Activated CD4-positive, alpha-beta T cell treated with anti-CD3 and anti-CD28 coated beads, Interleukin-2, amount 50 U/mL, for 24 hours (primary cell): ENCODE measurements around the gene CCDC149.

Experiments used
- DNase-seq, 2 donors: peaks; one replicate each; pipeline ENCODE4 v3.0.0-alpha.2; 2020; ENCODE audit warnings: low read depth in 1 of 2, low spot score in 1 of 2

Gene CCDC149

DNA sequence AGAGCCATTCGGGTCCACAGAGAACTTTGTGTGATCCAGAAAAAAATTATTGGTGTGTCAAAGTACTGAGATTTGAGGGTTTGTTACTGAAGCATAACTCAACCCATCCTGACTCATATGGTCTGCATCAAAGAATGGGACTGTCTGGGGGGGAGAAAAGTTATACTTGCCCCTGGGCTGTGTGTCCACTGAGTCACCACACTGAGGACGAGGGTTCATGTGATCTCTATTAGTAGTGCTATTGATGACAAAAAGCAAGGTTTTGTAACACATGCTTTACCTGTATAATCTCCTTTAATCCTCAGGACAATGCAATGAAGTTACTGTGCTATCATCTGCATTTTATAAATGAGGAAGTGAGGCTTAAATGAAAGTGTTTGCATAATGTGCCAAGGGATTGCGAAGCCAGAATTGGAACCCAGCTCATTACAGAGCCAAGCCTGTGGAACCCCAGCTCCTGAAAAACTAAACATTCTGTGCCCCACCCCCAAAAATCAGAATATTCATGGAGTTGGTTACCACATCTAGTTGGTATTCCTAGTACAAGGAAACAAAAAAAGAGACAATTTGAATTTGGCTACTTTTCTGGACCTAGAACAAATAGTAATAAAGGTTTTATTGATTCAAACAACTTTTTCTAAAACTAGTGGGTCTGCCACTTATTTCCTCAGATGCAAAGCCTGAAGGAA is 31.2 kb downstream of the CCDC149 start:
- no peak for DNase-seq

DNA sequence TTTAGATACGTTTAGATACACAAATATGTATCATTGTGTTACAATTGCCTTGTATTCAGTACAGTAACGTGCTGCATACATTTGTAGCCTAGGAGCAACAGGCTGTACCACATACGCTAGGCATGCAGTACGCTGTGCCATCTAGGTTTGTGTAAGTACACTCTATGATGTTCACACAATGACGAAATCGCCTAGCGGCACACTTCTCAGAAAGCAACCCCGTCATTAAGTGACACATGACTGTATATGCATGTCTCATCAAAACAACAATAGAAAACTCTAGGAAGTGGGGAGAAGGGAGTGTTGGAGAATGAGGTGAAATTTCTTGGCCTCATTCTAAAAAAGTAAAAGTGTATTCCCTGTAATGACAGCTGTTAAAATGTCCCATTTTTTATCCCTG is 32.7 kb downstream of the CCDC149 start:
- DNase-seq = no peak

DNA sequence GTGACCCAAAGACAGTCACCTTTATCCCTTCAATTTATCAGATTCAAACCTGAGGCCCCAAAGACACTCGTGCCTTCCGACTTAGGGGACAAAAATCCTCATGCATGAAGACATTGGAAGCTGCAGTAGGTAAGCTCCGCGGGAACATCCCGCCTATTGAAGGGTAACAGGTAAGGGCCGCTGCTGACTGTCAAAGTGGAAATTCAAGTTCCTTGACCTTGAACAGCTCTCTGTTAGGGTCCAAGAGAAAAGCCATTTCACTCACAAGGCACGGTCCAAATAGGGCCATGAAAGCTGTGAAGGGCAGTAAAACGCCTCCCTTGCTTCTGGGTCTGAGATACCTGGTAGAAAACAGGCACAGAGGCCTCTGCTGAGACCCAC is 34.2 kb downstream of the CCDC149 start:
- no peak for DNase-seq

DNA sequence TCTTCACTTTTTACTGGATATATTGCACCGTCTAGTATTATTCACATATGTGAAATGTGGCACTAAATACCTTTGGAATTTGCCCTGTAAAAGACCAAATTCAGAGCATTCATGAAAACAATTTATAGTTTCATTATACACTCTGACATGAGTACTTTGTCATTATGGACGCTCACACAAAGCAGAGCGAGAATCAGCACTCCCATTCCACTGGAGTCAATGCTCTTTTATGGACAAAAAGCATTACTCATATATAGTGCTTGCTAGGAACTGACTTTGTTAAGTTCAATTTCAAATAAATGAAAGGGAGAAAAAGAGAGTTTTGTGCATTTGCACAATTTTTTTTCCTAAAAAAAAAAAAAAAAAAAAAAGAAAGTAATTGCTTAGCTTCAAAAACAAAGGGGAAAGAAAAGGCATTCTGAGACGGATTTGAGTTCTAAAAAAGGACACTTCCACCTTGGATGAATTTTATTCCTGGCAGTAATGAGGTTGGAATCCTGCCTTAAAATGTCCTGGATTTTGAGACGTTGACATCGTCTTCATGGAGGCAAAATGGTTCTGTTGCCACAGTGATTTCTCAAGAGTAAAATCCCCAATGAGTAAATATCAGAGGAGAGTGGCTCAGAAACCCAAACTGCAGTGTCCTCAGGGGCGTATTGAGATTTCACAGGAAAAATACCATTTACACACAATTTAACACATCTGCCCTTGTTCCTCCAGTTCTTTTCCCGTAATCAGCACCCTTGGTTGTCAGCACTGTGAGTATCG is 34.8 kb downstream of the CCDC149 start:
- no peak for DNase-seq

DNA sequence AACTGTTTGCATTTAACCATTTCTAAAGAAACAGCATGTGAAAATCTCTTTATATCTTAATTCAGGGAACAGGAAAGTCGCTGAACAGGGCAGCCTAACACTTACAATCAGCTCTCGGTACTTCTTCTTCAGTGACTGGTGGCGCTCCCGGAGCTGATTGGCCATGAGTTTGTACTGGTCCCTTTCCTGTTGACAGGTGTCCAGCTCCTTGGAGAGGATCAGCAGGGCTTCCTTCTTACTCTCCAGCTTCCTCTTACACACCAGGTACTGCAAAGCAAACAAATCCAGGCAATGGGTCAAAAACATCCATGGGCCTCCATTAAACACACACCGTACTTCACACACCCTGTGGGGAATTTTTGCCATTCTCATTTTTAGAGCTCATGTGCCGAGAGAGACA is 36.4 kb downstream of the CCDC149 start:
- no peak for DNase-seq

DNA sequence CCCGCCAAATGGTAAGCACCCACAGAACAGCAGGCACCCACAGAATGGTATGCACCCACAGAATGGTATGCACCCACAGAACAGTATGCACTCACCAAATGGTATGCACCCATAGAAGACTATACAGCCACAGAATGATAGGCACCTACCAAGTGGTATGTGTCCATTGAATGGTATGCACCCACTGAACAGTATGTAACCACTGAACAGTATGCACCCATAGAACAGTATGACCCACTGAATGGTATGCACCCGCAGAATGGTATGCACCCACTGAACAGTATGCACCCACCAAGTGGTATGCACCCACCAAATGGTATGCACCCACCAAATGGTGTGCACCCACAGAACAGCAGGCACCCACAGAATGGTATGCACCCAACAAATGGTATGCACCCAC is 40.1 kb downstream of the CCDC149 start:
- DNase-seq = no peak

DNA sequence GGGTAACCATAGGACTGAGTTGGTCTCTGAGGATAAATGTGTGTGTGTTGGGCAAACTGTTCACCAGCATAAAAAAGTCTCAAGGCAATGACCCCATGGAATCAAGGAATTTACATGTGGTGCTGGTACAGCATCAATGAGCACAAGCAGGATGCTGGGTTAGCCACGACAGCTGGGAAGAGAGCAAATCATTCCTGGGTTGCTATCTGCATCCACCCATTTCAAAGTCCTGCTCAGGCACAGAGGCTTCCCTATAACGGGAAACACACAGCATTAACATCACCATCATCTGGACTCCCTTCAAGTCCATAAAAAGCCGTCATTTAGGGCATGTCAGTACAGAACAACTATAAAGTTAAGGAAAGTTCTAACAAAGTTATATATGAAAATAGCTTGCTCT is 41.6 kb downstream of the CCDC149 start:
- no peak for DNase-seq

DNA sequence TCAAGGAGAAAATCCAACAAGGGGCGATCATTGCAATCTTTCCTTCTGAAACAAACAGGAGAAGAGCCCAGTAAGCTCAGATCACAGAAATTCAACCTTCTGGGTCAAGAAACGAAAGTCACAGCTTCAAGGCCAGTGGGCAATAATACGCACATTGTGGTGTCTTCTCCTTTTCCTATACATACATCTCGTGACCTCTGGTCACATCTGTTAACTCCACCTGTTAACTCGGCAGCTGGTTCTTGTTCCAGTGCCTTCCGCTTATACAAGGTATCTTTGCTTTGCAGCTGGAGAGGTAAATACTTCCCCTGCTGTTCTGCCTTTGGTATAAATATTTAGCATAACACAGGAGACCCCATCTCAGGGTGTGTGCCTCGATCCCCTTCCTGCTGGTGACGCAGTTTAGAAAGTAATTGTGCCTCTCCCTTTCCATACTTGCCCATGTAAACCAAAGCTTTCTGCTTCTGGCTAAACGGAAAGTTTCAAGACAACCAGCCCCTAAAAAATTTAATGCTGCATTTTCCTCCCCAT is 45.0 kb downstream of the CCDC149 start:
- no peak for DNase-seq

DNA sequence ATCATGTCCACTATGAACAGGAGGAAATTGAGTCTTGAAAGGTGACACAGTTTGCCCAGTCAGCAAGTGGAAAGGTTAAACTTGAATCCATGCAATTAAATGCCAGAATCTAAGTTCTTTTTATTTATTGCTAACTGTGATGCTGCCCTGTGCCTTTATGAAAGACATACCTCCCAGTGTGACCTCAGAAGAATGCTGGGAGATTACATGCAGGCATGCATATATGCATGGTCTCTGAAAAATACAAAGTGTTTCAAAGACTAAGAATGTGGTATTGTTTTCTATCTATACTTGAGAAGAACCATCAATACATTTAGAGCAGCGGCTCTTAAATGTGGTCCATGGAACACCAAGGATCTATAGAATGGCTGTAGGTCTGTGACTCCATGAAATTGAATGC is 45.6 kb downstream of the CCDC149 start:
- DNase-seq = no peak

DNA sequence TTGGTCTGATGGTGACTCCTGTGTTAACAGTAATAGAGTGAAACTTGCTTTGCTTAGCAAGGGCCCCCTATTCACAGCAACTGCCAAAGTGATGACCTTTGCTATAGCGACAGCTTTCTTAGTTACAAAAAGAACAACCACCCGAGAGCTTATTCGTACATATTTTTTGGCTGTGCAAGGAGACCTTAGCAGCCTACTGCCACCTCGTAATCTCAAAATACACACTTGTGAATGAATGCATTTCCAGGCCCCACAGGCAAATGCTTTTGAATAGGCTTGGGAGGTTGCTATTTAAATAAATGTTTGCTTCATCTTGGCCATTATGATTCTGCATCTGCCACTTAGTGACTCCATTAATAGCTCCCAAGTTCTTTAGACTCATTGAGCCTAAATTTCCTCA is 47.4 kb downstream of the CCDC149 start:
- DNase-seq = no peak

DNA sequence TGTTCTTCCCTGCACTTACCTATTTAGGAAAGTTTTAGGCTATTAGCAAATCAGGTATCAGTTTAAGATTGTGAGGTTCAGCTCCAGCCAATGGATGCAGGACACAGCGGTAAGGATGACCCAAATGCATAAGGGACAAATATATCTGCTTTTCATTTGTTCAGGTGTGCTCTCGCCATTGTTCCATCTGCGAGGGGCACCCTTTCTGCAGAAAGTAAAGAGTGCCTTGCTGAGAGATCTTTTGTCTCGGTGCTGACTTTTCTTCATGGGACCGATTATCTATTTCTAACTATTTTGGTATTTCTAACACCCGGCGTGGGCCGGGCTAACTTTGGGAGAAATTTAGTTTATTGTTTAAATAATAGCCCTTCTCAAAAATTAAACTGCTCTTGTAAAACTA is 49.0 kb downstream of the CCDC149 start:
- no peak for DNase-seq

DNA sequence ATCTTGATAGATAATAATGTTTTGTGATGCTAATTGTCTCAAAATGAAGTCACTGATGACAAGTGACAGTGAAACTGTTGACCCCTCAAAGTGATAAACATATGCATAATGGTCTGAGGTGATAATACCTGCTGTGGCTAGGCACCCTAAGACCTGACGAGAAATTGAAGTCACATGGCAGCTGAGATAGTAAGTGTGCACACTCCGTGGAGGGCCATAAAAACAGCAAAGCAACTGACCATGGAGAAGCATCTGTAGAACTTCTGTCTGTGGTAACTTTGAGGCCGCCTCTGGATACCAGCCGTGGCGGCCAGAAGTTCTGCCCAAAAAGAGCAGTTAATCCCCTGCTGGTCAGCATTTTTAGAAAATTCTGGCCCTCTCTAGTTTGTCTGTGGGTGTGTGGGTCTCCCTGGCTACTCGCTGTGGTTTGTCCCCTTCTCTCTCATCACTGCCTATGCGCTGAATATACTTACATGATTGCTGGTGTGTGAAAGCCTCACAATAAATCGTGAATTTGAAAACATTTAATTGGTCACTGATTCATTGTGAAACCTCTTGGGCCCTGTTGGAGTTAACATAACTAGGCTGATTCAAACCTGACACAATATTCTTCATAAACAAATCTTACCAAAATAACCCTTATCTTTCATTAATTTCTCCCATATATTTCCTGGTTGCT is 50.6 kb downstream of the CCDC149 start:
- no peak for DNase-seq

DNA sequence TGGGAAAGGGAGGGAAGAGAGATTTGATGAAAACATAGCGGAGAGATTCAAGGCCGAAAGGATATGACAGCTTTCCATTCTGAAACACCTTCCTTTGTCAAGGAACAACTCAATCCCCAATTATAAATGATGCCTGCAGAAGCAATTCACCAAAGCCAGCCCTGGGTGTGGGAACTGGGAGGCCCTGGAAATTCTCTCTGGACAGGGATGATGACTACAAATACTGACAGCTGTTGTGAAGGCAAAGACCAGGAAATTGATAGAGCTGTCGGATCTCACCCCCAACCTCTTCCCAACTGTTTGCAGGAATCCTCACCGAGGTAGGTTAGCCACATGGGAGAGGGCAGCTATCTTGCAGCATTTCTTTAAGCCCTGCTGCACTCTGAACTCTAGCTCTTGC is 54.3 kb downstream of the CCDC149 start:
- DNase-seq = no peak

DNA sequence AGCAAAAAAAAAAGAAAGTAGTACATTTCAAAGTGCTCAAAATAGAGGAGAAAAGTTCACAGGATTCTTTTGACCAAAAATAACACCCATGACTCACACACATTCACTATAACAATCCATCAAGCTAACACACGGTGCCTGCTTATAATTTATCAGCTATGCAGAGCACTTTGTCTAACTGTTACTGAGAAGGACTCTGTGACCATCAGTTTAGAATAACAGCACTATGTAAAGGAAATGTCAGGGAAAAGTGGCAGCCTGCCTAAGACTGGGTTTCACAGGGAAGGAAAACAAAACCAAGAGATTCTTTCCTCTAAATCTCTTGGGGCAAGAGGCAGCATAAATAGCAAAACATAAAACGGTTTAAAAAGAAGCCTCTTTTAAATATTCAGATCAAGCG is 54.8 kb downstream of the CCDC149 start:
- no peak for DNase-seq

DNA sequence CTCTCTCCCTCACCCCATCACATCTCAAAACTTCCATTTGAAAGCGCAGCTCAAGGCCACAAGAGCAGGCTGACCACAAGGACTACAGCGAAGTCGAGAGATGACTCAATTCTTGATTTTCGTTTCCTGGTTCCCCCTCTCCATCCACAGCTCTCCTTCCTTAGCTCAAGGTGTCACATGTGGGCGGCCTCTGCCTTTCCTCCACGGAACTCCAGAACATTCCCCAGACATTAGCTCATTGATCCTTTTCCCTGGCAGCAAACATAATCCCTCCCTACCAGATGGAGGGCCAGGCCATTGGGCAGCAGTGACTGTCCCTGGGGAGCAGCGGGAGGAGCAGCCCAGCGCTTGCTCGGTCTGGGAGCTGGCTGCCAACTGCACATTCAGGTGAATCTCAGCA is 56.3 kb downstream of the CCDC149 start:
- DNase-seq = no peak

DNA sequence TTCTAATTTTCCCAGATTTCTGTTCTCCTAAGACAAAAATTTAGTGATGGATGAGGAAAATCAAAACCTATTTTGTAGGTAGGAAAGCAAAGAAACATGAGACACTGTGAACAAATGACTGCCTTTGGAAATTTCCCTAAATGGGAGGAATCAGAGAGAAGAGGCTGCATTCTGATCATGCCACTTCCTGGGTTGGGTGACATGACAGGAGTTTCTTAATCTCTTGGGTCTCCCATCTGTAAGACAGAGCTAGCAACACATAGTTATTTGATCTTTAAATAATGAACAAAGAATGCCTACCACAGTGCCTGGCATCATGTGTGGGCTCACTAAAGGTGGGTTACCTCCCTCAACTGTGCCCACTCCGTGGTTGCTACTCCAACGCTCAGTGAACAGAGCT is 57.1 kb downstream of the CCDC149 start:
- no peak for DNase-seq

DNA sequence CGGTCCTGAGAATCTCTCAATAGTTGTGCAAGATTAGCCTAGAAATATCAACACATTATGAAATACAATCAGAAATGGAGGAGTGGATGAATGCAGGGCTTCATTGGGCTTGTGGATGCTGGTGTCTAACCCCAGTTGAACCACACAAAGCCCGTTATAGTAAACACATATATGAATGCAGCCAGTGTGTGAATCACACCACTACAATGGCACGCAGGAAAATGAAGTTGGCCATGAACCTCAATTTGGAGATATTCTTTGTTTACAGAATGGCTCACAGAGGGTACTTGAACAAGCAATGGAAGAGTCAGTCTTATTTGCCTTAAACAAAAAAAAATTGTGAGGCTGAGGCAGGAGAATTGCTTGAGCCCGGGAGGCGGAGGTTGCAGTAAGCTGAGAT is 59.7 kb downstream of the CCDC149 start:
- no peak for DNase-seq

DNA sequence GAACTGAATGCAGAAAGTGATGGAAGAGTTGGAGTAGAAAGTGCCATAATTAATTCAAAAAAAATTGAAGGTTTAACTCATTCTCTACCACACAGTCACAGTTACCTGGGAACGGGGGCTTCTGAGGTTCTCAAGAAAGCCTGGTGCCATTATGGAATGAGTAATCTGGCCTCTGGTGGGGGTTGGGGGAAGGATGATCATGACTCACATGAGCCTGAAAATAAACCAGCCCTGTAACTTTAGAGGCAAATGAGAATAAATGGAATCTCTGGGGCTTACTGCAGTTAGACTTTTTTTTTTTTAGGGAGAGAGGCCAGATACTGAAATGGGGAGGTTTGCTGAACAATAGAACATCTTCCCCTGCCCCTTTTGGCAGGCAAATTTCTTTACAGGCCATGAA is 62.2 kb downstream of the CCDC149 start:
- DNase-seq = no peak

DNA sequence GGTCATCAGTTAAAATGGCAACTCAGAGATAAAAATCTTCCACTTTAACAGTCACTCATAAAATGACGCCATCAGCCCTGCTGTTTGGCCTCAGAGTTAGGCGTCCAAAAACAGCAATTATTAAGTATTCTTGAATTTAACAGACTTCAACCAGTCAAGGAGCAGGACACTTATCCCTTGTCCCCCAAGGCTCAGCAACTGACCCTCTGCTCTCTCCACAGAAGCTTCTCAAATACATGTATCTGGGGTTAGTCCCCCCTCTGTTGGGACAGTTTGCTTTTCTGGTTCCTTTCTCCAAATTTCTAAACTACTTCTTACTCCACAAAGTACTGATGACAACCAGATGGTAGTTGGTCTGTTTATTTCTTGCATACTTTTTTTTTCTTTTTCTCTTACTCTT is 63.1 kb downstream of the CCDC149 start:
- DNase-seq = no peak

DNA sequence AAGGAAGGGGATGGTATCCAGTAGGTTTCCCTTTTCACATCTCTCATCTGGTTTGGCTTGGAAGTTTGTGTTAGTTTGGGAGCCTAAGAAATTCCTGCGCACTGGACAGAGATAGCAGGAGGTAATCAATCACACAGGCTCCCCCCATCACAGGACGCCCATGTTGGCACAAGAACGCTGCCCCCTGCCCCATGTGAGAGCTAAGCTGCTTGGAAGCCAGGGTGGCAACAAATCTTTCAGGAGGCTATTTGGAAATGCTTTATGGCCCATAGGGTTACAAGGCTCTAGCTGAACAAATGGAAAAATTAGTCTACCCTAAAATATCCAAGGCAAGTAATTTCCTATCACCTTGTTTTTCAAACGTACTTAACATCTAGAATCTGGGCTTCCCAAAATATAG is 63.5 kb downstream of the CCDC149 start:
- DNase-seq = no peak

DNA sequence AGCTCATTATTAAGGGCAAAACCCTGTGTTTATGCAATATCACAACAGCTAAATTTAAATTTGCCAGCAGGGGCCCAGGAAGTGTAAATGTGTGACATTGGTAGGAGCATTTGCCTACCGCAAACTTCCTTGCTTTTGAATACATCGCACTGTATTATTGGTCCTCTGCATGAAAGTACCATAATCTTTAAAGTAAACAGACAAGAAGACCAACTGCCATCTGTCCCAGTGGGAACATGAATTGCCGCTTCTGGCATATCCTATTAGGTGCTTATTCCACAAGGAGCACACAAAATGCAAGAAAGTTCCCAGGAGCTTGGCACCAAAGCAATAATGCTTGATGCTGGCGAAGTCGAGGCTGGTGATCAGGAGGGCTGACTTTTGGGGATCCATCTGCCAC is 66.1 kb downstream of the CCDC149 start:
- no peak for DNase-seq

DNA sequence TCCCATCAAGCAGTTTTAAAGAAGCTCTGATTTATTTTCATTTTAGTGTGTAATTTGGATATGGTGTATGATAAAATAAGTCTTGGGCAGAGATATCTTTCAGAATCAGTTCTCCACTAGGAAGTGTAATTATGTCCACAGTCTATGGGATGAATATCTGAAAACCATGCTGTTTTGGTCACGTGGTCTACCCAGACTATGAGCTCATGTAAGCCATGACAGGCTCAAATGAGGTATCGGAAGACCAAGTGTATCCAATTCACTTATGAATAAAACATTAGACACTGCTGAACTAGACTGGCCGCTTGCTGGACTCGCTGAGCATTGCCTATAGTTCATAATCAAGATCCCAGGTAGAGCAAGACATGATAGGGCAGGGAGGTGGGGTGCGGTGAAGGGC is 66.9 kb downstream of the CCDC149 start:
- no peak for DNase-seq
